Stimulated activated naive CD8-positive, alpha-beta T cell treated with anti-CD3 and anti-CD28 coated beads, Interleukin-15, Interleukin-2, amounts not matched to agents 100 U/mL and 50 U/mL, for 24 hours (primary cell): ENCODE results near the gene SS18.

Experiments used
- ATAC-seq: fragments of 150-1000 bp; cut with Tn5 transposase; one replicate; pipeline ENCODE4 v1.10.0; 2021
- DNase-seq: peaks from one replicate; pipeline ENCODE4 v3.0.0; 2021

Gene SS18

GRCh38 chr18:26071725-26072124 is 18.7 kb downstream of the SS18 start:
- ATAC-seq (no peak), DNase-seq (no peak)

- ATAC-seq, result no peak
- DNase-seq, result no peak
Observed at GRCh38 chr18:26071020-26071419, 19.4 kb downstream of the SS18 start.

- no peak for ATAC-seq
- DNase-seq, result no peak
Observed at GRCh38 chr18:26059357-26059756, 31.1 kb downstream of the SS18 start.

- ATAC-seq, result no peak
Observed at GRCh38 chr18:26057344-26057773, 33.1 kb downstream of the SS18 start.

GRCh38 chr18:26056291-26056690 is 34.1 kb downstream of the SS18 start:
- DNase-seq (no peak), ATAC-seq (no peak)

More at GRCh38 chr18:26057344-26057773, 33.1 kb downstream of the SS18 start:
- DNase-seq, result no peak

- no peak for ATAC-seq
- DNase-seq, result no peak
Observed at GRCh38 chr18:26052505-26052904, 37.9 kb downstream of the SS18 start.

GRCh38 chr18:26051843-26052242 is 38.6 kb downstream of the SS18 start:
- ATAC-seq, result no peak
- no peak for DNase-seq

GRCh38 chr18:26046419-26047077 is 43.9 kb downstream of the SS18 start:
- no peak for DNase-seq
- ATAC-seq, result no peak

GRCh38 chr18:26044807-26045206 is 45.6 kb downstream of the SS18 start:
- ATAC-seq, result no peak
- DNase-seq, result no peak

GRCh38 chr18:26040051-26040656 is 50.3 kb downstream of the SS18 start:
- DNase-seq (no peak), ATAC-seq (no peak)

- no peak for ATAC-seq
- no peak for DNase-seq
Observed at GRCh38 chr18:26039203-26039602, 51.2 kb downstream of the SS18 start.

GRCh38 chr18:26036635-26037034 is 53.8 kb downstream of the SS18 start:
- ATAC-seq (no peak), DNase-seq (no peak)

- ATAC-seq (no peak), DNase-seq (no peak)
Observed at GRCh38 chr18:26034850-26035497, 55.4 kb downstream of the SS18 start.

- ATAC-seq (no peak), DNase-seq (no peak)
Observed at GRCh38 chr18:26022585-26022984, 67.8 kb downstream of the SS18 start.

GRCh38 chr18:26021061-26021754 is 69.2 kb downstream of the SS18 start:
- DNase-seq (no peak), ATAC-seq (no peak)

GRCh38 chr18:26017929-26018328 is 72.5 kb downstream of the SS18 start:
- no peak for DNase-seq
- ATAC-seq, result no peak

GRCh38 chr18:26014462-26014861 is 76.0 kb downstream of the SS18 start:
- no peak for ATAC-seq
- no peak for DNase-seq

GRCh38 chr18:26008619-26009018 is 81.8 kb downstream of the SS18 start:
- ATAC-seq (no peak), DNase-seq (no peak)

GRCh38 chr18:26008096-26008495 is 82.3 kb downstream of the SS18 start:
- ATAC-seq, result no peak
- DNase-seq, result no peak

- ATAC-seq (no peak), DNase-seq (no peak)
Observed at GRCh38 chr18:26005950-26006349, 84.5 kb downstream of the SS18 start.

- ATAC-seq (no peak), DNase-seq (no peak)
Observed at GRCh38 chr18:26004832-26005231, 85.6 kb downstream of the SS18 start.

- no peak for DNase-seq
- no peak for ATAC-seq
Observed at GRCh38 chr18:26003817-26004216, 86.6 kb downstream of the SS18 start.

GRCh38 chr18:26003356-26003755 is 87.1 kb downstream of the SS18 start:
- DNase-seq, result no peak
- no peak for ATAC-seq
